GM21576 (cell line): ENCODE measurements around the gene ZNF576.
A peak's percentile ranks its signal among the peaks of the same experiment; 100 is the strongest.
"Not testable (repeated sequence)": the region's sequence is repeated elsewhere in the genome, so short reads cannot be mapped to it uniquely, and the experiment has no call there.

ENCODE experiments used
- ATAC-seq: cut with Tn5 transposase; IDR thresholded peaks from one replicate; pipeline ENCODE4 v1.9.1; 2021; ENCODE audit warnings: mild to moderate bottlenecking, moderate library complexity; ENCODE audit not compliant: unreplicated experiment

ZNF576 gene

GRCh38 chr19:43595999-43596841, at the start of gene ZNF576, which contains the start of gene IRGQ:
TSS of gene ZNF576 (plus strand) at chr19:43596595. CDS start at chr19:43597109, 514 bp downstream.
TSS of gene IRGQ (minus strand) at chr19:43596134. CDS start at chr19:43595338, 796 bp downstream.
- peak; percentile 64 for ATAC-seq

DNA sequence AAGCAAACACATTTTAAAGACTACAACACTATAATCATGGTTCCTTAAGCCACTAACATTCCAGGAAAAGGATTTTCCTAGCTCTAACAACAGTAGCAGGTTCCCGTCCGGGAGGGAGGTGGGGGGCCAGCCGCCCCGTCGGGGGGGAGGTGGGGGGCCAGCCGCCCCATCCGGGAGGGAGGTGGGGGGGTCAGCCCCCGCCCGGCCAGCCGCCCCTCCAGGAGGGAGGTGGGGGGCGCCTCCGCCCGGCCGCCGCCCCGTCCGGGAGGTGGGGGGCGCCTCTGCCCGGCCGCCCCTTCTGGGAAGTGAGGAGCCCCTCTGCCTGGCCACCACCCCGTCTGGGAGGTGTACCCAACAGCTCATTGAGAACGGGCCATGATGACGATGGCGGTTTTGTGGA, 48.5 kb upstream of the ZNF576 start:
- ATAC-seq, result not testable (repeated sequence)

GRCh38 chr19:43548706-43549105, 47.7 kb upstream of the ZNF576 start:
- ATAC-seq, result no peak

- no peak for ATAC-seq
Measured at GRCh38 chr19:43551399-43552197, 44.8 kb upstream of the ZNF576 start.

- ATAC-seq, result no peak
Measured at GRCh38 chr19:43552198-43552450, 44.3 kb upstream of the ZNF576 start.

DNA sequence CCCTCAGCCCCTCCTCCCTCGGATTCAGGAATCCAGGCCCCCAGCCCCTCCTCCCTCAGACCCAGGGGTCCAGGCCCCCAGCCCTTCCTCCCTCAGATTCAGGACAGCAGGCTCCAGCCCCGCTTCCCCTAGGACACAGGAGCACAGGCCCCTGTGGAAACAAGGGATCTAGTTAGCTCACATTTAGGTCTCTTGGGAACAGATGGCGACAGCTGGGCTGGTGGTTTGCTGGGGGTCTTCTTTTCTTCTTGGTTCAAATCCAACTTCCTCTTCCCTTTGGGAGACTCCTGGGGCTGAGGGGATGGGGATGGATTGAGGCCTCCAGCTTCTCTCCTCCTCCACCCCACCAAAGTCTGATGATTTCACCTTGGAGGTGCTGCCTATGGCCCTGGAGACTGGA, 43.8 kb upstream of the ZNF576 start:
- no peak for ATAC-seq

DNA sequence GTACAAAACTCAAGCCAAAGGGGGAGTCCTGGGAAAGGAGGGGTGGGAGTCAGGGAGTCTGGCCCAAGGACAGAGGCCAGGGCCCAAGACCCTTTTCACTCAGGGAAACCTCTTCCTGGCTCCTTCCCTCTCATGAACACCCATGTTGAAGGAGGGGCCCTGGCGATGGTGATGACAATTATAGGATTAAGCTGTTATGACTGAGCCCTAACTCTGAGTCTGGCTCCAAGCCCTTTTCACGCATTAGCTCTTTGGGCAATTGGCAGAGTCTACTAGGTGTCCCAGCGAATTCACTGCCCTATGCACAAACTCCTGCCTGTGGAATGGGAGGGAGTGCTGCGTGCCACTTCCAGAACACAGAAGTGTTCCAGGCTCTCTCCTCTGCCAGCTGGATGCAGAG, 42.7 kb upstream of the ZNF576 start:
- ATAC-seq, result no peak

GRCh38 chr19:43554317-43554895, 42.0 kb upstream of the ZNF576 start:
- no peak for ATAC-seq

DNA sequence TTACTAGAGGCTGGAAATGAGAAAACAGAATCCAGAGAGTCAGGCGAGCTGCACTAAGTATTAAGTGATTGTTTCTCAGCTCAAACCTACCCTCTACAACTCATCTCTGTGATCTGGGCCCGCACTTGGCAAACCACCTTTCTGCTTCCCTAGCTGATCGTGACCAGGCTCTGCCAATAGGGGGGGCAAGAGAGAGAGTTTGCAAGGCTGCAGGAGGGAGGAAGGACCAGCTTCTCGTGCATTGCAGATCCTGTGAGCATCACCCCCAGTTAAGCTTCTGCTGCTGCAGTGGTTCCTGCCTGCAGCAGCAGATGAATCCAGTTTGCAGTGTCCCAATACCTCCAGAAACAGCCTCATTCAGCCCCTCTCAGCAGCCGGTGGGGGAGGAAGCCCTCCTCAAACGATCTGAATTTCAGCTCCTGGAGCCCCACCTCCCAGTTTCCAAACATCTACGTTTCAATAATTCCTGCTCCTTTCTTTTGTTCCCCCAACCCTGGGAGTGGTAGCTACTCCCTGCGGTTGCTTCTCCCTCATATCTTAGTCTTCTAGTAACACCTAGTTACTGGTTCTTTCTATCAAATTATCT, 41.1 kb upstream of the ZNF576 start:
- no peak for ATAC-seq

- no peak for ATAC-seq
Measured at GRCh38 chr19:43560687-43561086, 35.7 kb upstream of the ZNF576 start.

DNA sequence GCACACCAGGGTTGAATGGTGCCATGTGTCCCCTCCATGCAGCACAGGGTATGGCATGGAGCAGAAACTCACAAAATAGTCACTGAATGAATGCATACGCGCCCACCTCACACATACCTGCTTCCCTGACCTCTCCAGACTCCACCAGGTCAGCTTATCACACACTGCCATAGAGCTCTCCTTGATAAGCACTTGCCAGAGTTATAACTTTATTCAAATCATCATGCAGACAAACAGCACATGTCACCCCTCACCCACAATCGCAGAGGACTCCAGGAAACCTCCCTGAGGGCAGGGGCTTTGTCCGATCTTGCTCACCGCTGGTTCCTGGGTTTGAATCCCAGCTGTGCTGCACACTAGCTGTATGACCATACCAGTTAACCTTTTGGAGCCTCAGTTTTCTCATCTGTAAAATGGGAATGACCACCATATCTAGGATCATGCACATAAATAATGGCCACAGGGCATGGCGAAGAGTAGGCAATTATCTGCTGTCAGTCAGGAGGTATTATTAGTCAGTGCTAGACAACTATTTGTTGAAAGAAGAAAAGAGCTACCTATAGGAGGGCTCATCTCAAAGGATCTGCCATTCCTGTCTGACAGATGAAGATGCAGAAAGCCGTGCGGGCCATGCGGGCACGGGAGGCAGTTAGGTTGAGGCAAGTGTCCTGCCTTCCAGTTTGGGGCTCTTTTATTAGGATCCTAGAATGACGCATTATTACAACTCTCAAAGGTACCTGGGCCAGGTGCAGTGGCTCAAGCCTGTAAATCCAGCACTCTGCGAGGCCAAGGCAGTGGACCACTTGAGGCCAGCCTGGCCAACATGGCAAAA, 35.0 kb upstream of the ZNF576 start:
- no peak for ATAC-seq

- no peak for ATAC-seq
Measured at GRCh38 chr19:43562226-43562697, 34.1 kb upstream of the ZNF576 start.

GRCh38 chr19:43562698-43563241, 33.6 kb upstream of the ZNF576 start:
- peak; percentile 61 for ATAC-seq

DNA sequence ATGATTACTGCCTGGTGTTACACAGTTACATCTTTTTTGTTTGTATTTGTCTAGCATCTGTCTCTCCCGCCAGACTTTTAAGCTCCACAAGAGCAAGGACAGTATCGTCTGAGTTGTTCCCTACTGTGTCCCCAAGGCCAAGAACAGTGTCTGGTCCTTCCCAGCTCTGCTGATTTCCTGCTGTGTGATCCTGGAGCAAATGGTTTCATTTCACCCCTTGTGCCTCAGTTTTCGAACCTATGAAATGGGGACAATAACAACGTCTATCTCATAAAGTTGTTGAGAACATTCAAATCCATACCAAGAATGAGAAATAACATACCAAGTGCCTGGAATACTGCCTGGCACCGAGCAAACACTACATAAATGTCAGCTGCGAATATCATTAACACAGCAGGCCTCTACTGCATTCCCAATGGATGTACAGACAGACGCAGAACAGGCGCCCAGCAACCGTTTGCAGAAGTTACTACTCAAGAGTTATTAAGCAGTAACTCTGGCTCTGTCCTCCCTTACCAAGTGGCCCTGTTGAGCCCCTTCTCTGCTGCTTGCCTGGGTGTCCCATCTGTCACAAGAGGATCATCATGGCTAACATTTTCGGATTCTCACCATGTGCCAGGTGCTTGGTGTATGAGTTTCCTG, 32.5 kb upstream of the ZNF576 start:
- no peak for ATAC-seq

GRCh38 chr19:43564800-43565199, 31.6 kb upstream of the ZNF576 start:
- ATAC-seq, result no peak

GRCh38 chr19:43569657-43570056, 26.7 kb upstream of the ZNF576 start:
- no peak for ATAC-seq

- no peak for ATAC-seq
Measured at GRCh38 chr19:43570174-43570791, 26.1 kb upstream of the ZNF576 start.

GRCh38 chr19:43572171-43572588, 24.2 kb upstream of the ZNF576 start:
- ATAC-seq, result no peak
